Choroid plexus epithelial cell (primary cell): ENCODE measurements around the gene QRSL1.
"Not testable (repeated sequence)": the region's sequence is repeated elsewhere in the genome, so short reads cannot be mapped to it uniquely, and the experiment has no call there.

ENCODE experiments used
- DNase-seq: peaks from one replicate; pipeline ENCODE4 v3.0.0-alpha.2; 2010; ENCODE audit warnings: low read depth
- H3K4me3 ChIP-seq: 2 replicates; pipeline ENCODE4 v1.5.1; 2011; ENCODE audit warnings: low read depth, mild to moderate bottlenecking, control low read depth, low read length, moderate library complexity
- TF ChIP-seq, protein P1 (sequence below): conservative IDR thresholded peaks from 2 replicates; pipeline ENCODE4 v1.5.1; 2011; ENCODE audit warnings: low read depth, mild to moderate bottlenecking, control low read depth, inconsistent platforms, low read length, moderate library complexity

Gene QRSL1, protein sequence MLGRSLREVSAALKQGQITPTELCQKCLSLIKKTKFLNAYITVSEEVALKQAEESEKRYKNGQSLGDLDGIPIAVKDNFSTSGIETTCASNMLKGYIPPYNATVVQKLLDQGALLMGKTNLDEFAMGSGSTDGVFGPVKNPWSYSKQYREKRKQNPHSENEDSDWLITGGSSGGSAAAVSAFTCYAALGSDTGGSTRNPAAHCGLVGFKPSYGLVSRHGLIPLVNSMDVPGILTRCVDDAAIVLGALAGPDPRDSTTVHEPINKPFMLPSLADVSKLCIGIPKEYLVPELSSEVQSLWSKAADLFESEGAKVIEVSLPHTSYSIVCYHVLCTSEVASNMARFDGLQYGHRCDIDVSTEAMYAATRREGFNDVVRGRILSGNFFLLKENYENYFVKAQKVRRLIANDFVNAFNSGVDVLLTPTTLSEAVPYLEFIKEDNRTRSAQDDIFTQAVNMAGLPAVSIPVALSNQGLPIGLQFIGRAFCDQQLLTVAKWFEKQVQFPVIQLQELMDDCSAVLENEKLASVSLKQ

GRCh38 chr6:106629103-106629858 is at the start of gene QRSL1, which contains the start of gene RTN4IP1:
Gene QRSL1 (plus strand): TSS chr6:106629578. CDS start chr6:106629682, 104 bp downstream.
Gene RTN4IP1 (minus strand): TSS chr6:106629498. CDS start chr6:106629021, 477 bp downstream.
- peak; percentile 94 for DNase-seq
- TF ChIP-seq, protein P1, sequence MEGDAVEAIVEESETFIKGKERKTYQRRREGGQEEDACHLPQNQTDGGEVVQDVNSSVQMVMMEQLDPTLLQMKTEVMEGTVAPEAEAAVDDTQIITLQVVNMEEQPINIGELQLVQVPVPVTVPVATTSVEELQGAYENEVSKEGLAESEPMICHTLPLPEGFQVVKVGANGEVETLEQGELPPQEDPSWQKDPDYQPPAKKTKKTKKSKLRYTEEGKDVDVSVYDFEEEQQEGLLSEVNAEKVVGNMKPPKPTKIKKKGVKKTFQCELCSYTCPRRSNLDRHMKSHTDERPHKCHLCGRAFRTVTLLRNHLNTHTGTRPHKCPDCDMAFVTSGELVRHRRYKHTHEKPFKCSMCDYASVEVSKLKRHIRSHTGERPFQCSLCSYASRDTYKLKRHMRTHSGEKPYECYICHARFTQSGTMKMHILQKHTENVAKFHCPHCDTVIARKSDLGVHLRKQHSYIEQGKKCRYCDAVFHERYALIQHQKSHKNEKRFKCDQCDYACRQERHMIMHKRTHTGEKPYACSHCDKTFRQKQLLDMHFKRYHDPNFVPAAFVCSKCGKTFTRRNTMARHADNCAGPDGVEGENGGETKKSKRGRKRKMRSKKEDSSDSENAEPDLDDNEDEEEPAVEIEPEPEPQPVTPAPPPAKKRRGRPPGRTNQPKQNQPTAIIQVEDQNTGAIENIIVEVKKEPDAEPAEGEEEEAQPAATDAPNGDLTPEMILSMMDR = no peak
- H3K4me3 ChIP-seq = peak within 1 kb of the TSS; percentile 97

DNA sequence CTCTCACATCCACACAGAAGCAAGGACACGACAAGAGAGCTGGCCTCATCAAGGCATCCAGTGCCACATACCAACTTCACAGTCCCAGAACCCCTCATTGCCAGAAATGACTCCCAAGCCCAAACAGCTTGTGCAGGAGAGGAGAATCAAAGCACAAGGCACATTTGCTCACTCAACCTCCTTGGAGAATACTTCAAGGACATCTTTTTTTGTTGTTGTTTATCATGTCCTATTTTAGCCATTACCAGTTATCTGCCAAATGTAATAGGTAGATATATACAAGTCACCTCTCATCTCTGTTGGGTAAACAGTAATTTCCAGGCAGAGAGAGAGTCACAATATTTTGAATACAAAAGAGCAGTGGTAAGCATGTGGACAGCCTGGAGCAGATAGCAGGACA is 47.9 kb upstream of the QRSL1 start:
- TF ChIP-seq, protein P1 = no peak
- H3K4me3 ChIP-seq = no peak overlapping the region
- DNase-seq = no peak

- H3K4me3 ChIP-seq = no peak overlapping the region
- TF ChIP-seq, protein P1 = no peak
- DNase-seq = no peak
These were observed 42.5 kb upstream of the QRSL1 start for GRCh38 chr6:106586815-106587415.

DNA sequence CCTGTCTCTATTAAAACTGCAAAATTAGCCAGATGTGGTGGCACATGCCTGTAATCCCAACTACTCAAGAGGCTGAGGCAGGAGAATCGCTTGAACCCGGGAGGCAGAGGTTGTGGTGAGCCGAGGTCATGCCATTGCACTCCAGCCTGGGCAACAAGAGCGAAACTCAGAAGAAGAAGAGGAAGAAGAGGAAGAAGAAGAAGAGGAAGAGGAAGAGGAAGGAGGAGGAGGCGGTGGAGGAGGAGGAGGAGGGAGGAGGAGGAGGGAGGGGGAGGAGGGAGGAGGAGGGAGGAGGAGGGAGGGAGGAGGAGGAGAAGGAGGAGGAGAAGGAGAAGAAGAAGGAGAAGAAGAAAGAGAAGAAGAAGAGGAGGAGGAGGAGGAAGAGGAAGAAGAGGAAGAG is 40.4 kb upstream of the QRSL1 start:
- not testable (repeated sequence) for DNase-seq, H3K4me3 ChIP-seq

GRCh38 chr6:106591111-106591825 is 38.1 kb upstream of the QRSL1 start:
- peak; percentile 79 for DNase-seq
- no peak overlapping the region for H3K4me3 ChIP-seq
- TF ChIP-seq, protein P1 = no peak

DNA sequence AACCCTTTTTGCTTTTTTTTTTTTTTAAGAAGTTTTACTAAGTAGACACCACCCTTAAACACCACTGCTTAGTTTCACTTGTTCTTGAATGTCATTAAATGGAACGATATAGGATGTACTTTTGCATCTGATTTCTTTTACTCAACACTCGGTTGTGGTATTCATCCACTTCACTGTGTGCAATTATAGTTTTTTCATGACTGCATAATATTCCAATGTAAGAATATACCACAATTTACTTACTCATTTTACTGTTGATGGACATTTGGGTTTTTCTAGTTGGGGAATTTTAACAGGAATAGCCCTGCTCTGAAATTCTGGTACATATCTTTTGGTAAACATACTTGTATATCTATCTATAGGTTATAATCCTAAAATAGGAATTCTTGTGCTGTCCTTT is 29.9 kb upstream of the QRSL1 start:
- DNase-seq = no peak
- no peak overlapping the region for H3K4me3 ChIP-seq
- TF ChIP-seq, protein P1 = no peak

DNA sequence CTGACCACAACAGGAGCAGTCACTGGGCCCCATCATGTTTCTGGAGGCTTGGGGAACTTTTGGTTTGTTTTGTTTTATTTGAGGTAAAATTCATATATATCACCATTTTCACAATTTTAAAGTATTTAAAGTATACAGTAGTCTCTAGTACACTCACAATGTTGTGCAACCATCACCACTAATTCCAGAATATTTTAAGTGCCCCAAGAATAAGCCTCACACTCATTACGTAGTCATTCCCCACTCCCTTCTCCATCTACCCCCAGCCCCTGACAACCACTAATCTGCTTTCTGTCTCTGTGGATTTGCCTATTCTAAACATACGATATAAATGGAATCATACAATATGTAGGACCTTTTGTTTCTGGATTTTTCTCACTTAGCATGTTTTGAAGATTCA is 29.0 kb upstream of the QRSL1 start:
- no peak overlapping the region for H3K4me3 ChIP-seq
- TF ChIP-seq, protein P1 = no peak
- DNase-seq = no peak
